Measurements from ENCODE around the gene MUSTN1. TPM values are rescaled to one million over a fixed set of nuclear protein-coding genes. Genes with fewer than 3 reads are reported as not detected.

Gene MUSTN1
- total and polyA plus RNA-seq, 4 donors = 0.25 to 12.1 (median 3.9) TPM

- no peaks in the 10 kb centered on the region for H3K9me3 ChIP-seq (ENCODE audit: control insufficient read depth in 4 of 4, low read length in 3 of 4)
- H3K27ac ChIP-seq (ENCODE audit: low read depth in 1 of 2, low read length in 2 of 2) = peak overlapping the region; percentile 91 to 97
- no peak overlapping the region for H3K9ac ChIP-seq (ENCODE audit: low read depth in 1 of 2, low read length in 2 of 2)
- TF ChIP-seq FOXA2 (IDR thresholded peaks at IDR 0.05) = no peak
- no peak for TF ChIP-seq MAX (IDR thresholded peaks at IDR 0.05)
- no peak for TF ChIP-seq ATF3 (IDR thresholded peaks at IDR 0.05)
- no peak for TF ChIP-seq FOXA1 (IDR thresholded peaks at IDR 0.05)
- no peak for TF ChIP-seq HNF4G (IDR thresholded peaks at IDR 0.05)
- TF ChIP-seq HNF4A (conservative IDR thresholded peaks at IDR 0.05) = no peak
- no peak for TF ChIP-seq YY1 (IDR thresholded peaks at IDR 0.05)
- TF ChIP-seq GABPA (IDR thresholded peaks at IDR 0.05 in 1 of 2, conservative IDR thresholded peaks at IDR 0.05 in 1 of 2) = no peak
- TF ChIP-seq SP1 (IDR thresholded peaks at IDR 0.05) = no peak
- TF ChIP-seq NR2F2 (IDR thresholded peaks at IDR 0.05) = no peak
- TF ChIP-seq REST (IDR thresholded peaks at IDR 0.05) = no peak
- TF ChIP-seq EGR1 (IDR thresholded peaks at IDR 0.05; ENCODE audit: low read depth in 2 of 2) = no peak
- TF ChIP-seq RXRA (IDR thresholded peaks at IDR 0.05) = no peak
- no peak for TF ChIP-seq JUND (IDR thresholded peaks at IDR 0.05)
- no peak for TF ChIP-seq TAF1 (conservative IDR thresholded peaks at IDR 0.05)
- TF ChIP-seq CTCF (IDR thresholded peaks at IDR 0.05; ENCODE audit: low read depth, low read length, missing input control) = no peak
- H3K4me1 ChIP-seq (ENCODE audit: control insufficient read depth in 4 of 4, insufficient read depth in 4 of 4, low read length in 3 of 4) = peaks cover 9 to 51% (median 34%) of the 10 kb centered on the region in 4 donors
- H3K36me3 ChIP-seq (ENCODE audit: control insufficient read depth in 4 of 4, insufficient read depth in 3 of 4, low read depth in 1 of 4, low read length in 3 of 4) = peaks cover 0 to 2% (median under 1%) of the 10 kb centered on the region in 4 donors
- WGBS = 83% methylated on average over 12 of the region's 12 CpGs
- no peaks in the 10 kb centered on the region for H3K27me3 ChIP-seq (ENCODE audit: control insufficient read depth in 4 of 4, insufficient read depth in 4 of 4, low read length in 3 of 4)
- DNase-seq (ENCODE audit: low spot score) = no peak
- no peak overlapping the region for H3K4me3 ChIP-seq (ENCODE audit: low read depth in 1 of 3, low read length in 3 of 3)
Measured at GRCh38 chr3:52841981-52842340, 7.1 kb upstream of the MUSTN1 start.

- Histone ChIP-seq H3K4me1 (ENCODE audit: control insufficient read depth in 4 of 4, insufficient read depth in 4 of 4, low read length in 3 of 4) (peaks cover 5 to 51% (median 33%) of the 10 kb centered on the region in 4 donors), H3K36me3 (ENCODE audit: control insufficient read depth in 4 of 4, insufficient read depth in 3 of 4, low read depth in 1 of 4, low read length in 3 of 4) (peaks cover 0 to 3% (median 2%) of the 10 kb centered on the region in 4 donors), H3K27ac (ENCODE audit: low read depth in 1 of 2, low read length in 2 of 2) (peak overlapping the region; percentile 91 to 97), H3K27me3 (ENCODE audit: control insufficient read depth in 4 of 4, insufficient read depth in 4 of 4, low read length in 3 of 4) (no peaks in the 10 kb centered on the region), H3K9me3 (ENCODE audit: control insufficient read depth in 4 of 4, low read length in 3 of 4) (no peaks in the 10 kb centered on the region), H3K4me3 (ENCODE audit: low read depth in 1 of 3, low read length in 3 of 3) (no peak overlapping the region), H3K9ac (ENCODE audit: low read depth in 1 of 2, low read length in 2 of 2) (no peak overlapping the region)
- DNase-seq (ENCODE audit: low spot score) = no peak
- 95% methylated on average over 12 of the region's 12 CpGs for WGBS
- TF ChIP-seq RXRA (IDR thresholded peaks at IDR 0.05) (no peak), GABPA (IDR thresholded peaks at IDR 0.05 in 1 of 2, conservative IDR thresholded peaks at IDR 0.05 in 1 of 2) (no peak), YY1 (IDR thresholded peaks at IDR 0.05) (no peak), TAF1 (conservative IDR thresholded peaks at IDR 0.05) (no peak), HNF4A (conservative IDR thresholded peaks at IDR 0.05) (peak in 1 of 2 donors; percentile 43), MAX (IDR thresholded peaks at IDR 0.05) (no peak), ATF3 (IDR thresholded peaks at IDR 0.05) (no peak), REST (IDR thresholded peaks at IDR 0.05) (no peak)
Measured at GRCh38 chr3:52841211-52841980, 6.6 kb upstream of the MUSTN1 start.

Measured in liver (tissue), 9 donors.